Right forelimb (tissue), 1 donor: Measurements from ENCODE around the gene SLC25A44.

Experiments used
- DNase-seq: peaks from one replicate; pipeline ENCODE4 v3.0.0-alpha.2; 2018

SLC25A44 gene

DNA sequence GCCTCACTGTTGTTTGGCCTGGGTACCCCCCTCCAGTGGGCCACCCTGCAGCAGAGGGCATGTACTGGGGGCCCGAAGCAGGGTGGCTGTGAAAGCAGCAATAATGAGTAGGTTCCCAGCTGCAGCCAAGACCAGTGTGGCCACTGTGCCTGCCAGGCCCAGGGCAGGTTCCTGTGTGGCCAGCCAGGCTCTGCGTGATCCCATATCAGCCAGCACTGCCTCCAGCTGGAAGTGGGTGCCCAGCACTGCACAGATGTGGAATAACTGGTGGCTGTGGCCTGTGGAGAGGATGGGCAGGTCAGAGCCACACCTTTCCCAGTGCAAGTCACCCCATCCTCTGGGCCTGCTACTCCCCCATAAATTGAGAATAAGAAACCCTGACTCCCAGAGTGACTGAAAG is 50.2 kb downstream of the SLC25A44 start:
- no peak for DNase-seq

DNA sequence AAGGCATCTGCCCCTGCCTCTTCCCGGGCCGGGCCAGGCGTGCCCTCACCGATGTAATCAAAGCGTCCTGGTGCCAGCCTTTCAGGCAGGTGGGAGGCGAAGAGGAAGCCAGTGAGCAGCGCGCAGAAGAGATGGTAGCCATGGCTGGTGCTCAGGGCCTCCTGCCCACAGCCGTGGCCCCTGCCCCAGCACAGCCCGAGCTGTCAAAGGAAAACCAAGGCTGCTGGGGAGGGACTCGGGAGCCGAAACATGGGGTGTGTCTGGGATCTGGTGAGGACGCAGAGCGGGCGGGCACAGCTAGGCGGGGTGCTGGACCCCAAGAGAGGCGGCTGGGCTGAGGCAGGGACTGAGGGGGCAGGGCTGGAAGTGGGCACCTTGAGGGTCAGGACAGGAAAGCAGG is 50.8 kb downstream of the SLC25A44 start:
- DNase-seq = no peak

DNA sequence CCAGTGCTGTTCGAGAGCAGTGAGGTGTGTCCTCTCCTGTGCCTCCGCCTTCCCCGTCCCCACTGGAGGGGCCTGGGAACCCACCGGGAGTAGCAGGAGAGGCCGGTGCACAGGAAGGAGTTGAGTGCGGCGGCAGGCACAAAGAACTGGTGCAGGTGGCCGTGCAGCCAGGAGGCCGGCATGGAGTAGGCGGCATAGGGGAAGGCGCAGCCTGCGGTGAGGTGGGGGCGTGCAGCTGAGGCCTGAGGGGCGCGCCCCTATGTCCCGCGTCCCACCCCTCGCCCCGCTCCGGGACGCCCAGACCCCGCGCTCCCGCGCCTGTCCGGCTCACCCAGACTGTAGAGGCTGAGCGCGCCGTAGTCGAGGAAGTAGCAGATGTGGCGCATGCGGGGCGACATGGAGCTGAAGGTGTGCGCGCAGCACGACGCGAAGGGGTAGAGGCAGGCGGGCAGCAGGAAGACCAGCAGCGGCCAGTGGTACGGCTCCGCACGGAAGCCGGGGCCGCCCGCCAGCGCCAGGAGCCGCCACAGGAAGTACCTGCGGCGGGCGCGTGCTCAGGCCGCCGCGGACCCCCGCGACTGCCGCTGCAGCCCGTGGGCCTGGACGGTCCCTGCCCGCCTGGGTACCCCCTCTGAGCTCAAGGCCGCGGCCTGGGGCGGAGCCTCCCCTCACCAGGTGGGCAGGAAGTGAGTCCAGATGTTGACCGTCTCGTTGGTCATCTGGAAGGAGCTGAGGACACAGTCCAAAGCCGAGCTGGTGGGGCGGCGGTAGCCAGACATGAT is 51.7 kb downstream of the SLC25A44 start:
- DNase-seq = no peak

DNA sequence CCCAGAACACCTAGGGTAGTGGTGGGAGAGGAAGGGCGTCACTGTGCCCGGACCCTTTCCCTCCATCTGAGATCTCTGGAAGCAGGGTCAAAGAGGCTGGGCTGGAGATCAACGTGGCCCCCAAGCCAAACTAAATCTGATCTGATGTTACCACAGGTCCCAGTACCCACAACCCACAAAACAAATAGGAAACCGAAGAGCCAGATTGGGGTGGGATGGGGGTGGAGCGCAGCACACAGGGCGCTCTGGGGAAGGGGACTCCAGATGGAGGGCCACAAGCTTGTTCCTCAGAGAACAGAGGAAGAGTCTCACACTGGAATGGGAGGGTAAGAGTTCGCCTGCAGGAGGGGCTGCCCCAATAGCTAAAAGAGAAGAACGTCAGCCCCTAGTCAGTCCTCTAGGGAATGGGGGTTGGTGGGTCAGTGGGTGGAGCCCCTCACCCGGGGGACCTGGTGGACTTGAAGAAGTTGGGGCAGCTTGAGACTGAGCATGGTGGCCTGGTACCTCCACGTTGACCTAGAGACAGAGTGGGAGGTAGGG is 52.4 kb downstream of the SLC25A44 start:
- no peak for DNase-seq

DNA sequence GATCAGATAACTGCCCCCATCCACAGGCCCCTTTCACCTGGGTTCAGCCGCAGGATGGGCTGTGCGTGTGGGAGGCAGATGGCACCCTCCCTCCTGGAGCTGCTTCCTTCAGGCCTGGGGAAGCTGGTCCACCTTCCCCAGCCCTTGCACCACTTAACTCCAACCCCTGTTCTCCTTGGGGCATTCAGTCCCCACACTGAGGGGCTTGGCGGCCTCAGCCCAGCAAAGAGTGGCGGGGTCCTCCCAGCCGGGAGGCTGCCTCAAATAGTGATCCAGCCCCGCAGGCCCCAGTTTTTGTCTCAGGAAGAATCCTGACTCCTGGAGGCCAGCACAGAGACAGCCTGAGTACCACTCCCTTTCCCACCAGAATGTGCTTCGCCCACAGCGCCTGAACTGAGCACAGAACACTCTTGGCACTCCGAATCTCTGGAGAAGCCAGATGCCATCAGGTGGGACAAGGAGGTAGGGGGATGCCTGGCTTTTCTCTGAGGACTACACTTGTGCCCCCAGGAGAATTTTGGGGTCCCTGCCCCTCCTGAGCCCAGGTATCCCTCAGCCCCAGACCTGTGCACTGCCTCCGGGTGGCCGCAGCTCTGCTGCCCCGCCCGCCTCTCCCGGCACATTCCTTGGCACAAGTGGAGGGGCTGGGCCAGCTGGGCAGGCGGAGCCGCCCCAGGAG is 53.0 kb downstream of the SLC25A44 start:
- DNase-seq = no peak

DNA sequence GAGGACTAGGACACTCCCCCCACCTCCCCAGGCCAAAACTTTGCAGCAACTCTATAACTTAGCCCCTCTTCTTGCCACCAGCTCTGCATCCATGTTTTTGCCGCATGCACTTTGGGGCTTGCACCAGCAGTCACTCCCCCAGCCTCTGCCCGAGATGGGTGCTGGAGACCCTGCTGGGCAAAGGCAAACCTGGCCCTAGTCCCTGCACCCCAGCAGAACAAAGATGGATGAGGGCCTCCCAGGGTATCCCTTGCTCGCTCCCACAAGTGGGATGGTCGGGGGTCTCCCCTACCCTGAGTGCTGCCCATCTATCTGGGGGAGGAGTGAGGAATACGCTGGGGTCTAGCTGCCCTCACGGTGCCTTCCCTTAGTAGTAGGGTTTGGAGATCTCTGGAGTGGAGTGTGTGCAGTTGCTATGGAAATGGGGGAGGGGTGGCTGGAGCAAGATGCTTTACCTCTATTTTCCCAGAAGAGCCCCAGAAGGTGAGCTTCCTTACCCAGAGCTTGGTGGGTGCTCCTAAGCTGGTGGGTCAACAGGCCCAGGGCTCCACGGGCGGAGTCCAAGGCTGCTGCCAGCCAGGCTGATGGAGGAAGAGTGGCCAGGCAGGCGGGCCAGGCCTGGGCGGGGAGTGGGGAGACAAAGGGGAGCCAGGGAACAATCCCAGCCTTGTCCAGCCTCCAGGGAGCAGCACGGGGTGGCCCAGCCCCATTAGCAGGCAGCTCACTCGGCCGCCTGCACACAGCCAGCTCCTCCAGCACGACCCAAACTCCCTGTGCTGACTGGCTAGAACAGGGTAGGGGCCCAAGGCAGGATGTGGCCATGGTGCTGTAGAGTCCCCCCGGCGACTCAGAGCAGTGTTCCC is 53.8 kb downstream of the SLC25A44 start, which contains the start of gene PAQR6:
Gene PAQR6 (minus strand): TSS at position 597 of the 863 bp plus-strand sequence. CDS start 1,325 bp downstream, outside the sequence.
- DNase-seq = no peak

DNA sequence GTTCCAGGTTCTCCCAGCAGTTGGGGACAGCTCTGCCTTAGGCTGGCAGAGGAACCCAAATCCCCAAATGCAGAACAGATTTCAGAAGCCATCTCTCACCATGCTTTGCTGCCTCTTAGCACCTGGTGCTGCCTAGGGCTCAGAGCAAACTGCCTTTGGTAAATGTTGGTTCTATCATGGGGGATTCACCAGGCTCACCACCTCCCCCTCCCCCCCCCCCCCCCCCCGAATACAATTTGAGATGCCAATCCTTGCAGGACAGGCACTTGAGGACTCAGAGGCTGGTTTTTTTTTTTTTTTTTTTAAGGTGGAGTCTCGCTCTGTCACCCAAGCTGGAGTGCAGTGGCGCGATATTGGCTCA is 54.4 kb downstream of the SLC25A44 start:
- no peak for DNase-seq

DNA sequence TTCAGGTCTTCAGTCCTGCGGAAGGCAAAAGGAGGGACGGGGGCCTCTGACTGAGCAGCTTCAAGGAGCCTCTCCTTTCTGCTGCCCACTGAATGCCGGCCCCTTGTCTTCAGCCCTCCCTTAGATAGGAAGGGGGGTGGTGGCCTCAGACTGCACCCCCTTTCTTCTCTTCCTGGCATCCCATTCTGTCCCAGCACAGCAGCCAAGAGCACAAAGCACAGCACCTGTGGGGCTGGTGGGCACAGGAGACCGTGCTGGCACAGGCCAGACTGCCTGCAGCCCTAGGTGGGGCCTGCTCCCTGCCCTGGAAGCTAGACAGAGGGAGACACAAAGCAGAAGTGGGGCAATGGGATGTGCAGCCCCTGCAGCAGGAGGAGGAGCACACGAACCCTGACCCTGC is 55.7 kb downstream of the SLC25A44 start:
- DNase-seq = no peak

DNA sequence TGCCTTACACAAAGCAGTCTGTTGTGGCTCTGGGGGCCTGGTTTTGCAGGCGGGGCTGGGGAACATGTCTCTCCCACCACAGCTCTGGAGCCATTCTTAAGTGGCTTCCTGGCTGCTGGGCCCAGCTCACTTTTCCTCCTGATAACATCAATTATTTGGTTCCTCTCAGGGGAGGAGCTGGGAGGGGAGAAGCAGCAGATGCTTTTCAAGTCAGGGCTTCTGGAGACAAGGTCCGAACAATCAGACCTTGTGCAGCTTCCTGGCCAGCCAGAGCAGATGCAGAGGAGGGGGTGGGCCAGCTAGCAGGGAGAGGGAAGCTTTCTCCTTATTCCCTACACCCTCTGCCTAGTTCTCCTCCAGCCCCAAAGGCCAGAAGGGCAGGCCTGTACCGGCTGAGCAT is 57.6 kb downstream of the SLC25A44 start:
- DNase-seq = no peak

DNA sequence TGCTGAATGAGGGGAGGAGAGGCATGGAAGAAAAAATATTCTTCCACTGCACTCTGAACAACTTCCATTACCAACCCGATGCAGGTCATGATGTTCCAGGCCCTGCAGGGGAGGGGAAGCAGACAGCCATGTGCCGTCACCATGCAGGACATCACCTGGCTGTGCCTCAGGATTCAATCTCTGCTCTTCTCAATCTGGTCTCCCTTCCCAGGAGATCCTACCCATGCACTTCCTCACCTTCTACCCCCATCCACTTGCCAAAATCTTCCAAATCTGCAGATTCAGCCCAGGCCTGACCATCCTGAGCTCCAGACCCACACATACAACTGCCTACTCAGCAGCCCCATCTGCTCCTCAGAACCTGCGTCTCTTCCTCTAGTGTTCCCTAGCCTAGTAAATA is 59.7 kb downstream of the SLC25A44 start:
- DNase-seq = no peak

DNA sequence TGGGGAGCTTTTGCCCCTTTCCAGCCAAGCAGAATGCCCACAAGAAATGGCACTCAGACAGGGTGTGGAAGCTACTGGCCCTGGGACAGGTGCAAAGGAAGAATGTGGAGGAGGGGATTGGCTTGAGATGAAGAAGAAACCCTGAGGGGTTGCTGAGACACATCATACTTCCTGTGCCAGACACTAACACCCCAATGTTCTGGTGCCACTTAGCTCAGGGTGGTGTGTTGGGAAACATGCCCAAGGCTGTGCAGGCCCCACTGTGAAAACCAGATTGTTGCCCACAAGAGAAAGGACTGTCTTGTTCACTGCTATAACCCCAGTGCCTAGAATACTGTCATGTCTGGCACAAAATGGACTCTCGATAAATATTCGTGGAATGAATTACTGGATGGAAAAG is 63.8 kb downstream of the SLC25A44 start:
- no peak for DNase-seq

DNA sequence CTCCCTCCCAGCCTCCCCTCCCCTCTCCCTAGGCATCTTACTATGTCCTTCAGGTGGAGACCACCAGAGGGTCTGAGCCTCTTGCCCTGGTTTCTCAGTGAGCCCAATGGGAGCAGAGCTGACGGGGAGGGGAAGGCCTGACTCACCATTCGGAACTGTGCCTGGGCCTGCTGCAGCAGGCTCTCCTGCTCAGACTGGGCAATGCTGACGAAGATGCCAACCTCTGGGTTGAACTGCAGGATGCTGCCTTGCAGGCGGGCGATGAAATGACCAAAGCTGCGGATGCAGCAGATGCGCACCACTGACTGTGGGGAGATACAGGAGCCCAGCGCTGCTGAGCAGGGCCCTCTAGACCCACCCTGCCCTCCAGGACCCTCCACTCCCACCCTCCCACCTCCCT is 65.0 kb downstream of the SLC25A44 start:
- DNase-seq = no peak

DNA sequence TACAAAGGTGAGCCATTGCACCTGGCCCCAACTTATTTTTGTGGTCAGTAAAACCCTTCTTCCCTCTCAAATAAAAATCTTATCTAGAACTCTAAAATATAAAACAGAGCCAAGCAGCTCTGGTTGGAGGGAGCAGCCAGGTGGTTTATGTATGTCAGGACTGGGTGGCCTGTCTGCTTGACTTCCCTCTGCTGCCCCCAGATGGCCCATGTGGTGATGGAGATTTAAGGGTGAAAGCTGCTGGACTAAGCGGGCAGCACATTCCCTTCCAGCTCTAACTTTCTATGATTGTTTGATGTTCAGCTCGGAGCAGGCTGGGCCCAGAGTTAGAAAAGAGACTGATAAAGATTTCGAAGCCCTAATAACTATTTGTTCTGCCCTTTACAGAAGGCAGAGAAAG is 65.9 kb downstream of the SLC25A44 start:
- DNase-seq = no peak

DNA sequence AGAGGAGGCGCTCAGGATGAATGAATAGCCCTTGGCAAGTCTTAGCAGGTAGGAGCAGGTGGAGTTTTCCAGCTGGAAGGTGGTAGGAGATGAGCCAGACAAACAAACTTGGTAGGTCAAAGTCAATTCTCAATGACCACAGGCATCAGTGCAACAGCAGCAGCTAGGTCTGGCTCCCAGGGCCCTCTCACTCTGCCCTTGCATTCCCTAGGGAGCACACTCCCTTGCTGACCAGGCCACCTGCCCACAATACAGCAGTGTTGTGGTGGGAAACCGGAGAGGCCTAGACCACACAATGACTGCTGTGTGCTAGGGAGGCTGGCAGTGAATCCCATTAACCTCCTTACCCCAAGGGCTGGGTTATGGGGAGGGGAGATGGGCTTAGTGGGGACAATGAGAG is 67.0 kb downstream of the SLC25A44 start:
- DNase-seq = no peak
